ENCODE data around the gene SRRM3.
"Not testable (repeated sequence)": the region's sequence is repeated elsewhere in the genome, so short reads cannot be mapped to it uniquely, and the experiment has no call there.

SRRM3 gene

GRCh38 chr7:76241141-76241540, 39.4 kb downstream of the SRRM3 start:
- no peak for DNase-seq (ENCODE audit: low read depth in 2 of 2)
- no peak overlapping the region for H3K4me3 ChIP-seq (replicated peaks in 1 of 2; ENCODE audit: low read depth in 2 of 2, low read length in 2 of 2)
- TF ChIP-seq CTCF (IDR thresholded peaks at IDR 0.05; ENCODE audit: low read depth, low read length) = no peak

GRCh38 chr7:76242517-76243063, 40.9 kb downstream of the SRRM3 start:
- H3K4me3 ChIP-seq (replicated peaks in 1 of 2; ENCODE audit: low read depth in 2 of 2, low read length in 2 of 2); DNase-seq (ENCODE audit: low read depth in 2 of 2): not testable (repeated sequence)

GRCh38 chr7:76244781-76245391, 43.2 kb downstream of the SRRM3 start:
- TF ChIP-seq CTCF (IDR thresholded peaks at IDR 0.05; ENCODE audit: low read depth, low read length) = no peak
- no peak for DNase-seq (ENCODE audit: low read depth in 2 of 2)
- no peak overlapping the region for H3K4me3 ChIP-seq (replicated peaks in 1 of 2; ENCODE audit: low read depth in 2 of 2, low read length in 2 of 2)

GRCh38 chr7:76246804-76247389, 45.2 kb downstream of the SRRM3 start:
- H3K4me3 ChIP-seq (replicated peaks in 1 of 2; ENCODE audit: low read depth in 2 of 2, low read length in 2 of 2) = no peak overlapping the region
- DNase-seq (ENCODE audit: low read depth in 2 of 2) = no peak
- no peak for TF ChIP-seq CTCF (IDR thresholded peaks at IDR 0.05; ENCODE audit: low read depth, low read length)

- no peak overlapping the region for H3K4me3 ChIP-seq (replicated peaks in 1 of 2; ENCODE audit: low read depth in 2 of 2, low read length in 2 of 2)
- no peak for TF ChIP-seq CTCF (IDR thresholded peaks at IDR 0.05; ENCODE audit: low read depth, low read length)
- DNase-seq (ENCODE audit: low read depth in 2 of 2) = no peak
Measured at GRCh38 chr7:76247938-76248337, 46.2 kb downstream of the SRRM3 start.

GRCh38 chr7:76252021-76252420, 50.3 kb downstream of the SRRM3 start:
- no peak overlapping the region for H3K4me3 ChIP-seq (replicated peaks in 1 of 2; ENCODE audit: low read depth in 2 of 2, low read length in 2 of 2)
- no peak for TF ChIP-seq CTCF (IDR thresholded peaks at IDR 0.05; ENCODE audit: low read depth, low read length)
- no peak for DNase-seq (ENCODE audit: low read depth in 2 of 2)

- TF ChIP-seq CTCF (IDR thresholded peaks at IDR 0.05; ENCODE audit: low read depth, low read length) = no peak
- no peak for DNase-seq (ENCODE audit: low read depth in 2 of 2)
- no peak overlapping the region for H3K4me3 ChIP-seq (replicated peaks in 1 of 2; ENCODE audit: low read depth in 2 of 2, low read length in 2 of 2)
Measured at GRCh38 chr7:76254781-76255180, 53.1 kb downstream of the SRRM3 start.

Data from cardiac fibroblast (primary cell).